Activated T-helper 1 cell treated with Interleukin-2 at 50 U/mL for 16 hours (primary cell): ENCODE data around the gene EMID1.

Experiments used
- DNase-seq: peaks from one replicate; pipeline ENCODE4 v3.0.0-alpha.2; 2020; ENCODE audit warnings: low read depth

The EMID1 gene

DNA sequence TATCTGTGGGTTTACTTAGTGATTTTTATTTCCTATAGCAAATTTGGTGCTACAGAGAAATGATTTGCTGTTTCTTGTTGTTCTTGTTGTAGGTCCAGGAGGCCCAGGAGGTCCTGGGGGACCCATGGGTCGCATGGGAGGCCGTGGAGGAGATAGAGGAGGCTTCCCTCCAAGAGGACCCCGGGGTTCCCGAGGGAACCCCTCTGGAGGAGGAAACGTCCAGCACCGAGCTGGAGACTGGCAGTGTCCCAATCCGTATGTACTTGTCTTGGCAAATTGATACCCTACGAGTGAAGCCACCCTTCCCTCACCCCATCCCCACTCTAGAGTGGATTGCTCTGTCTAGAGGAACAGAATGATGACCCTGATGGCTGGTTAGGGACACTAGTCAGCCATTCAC is 92.9 kb downstream of the EMID1 start:
- DNase-seq = no peak

DNA sequence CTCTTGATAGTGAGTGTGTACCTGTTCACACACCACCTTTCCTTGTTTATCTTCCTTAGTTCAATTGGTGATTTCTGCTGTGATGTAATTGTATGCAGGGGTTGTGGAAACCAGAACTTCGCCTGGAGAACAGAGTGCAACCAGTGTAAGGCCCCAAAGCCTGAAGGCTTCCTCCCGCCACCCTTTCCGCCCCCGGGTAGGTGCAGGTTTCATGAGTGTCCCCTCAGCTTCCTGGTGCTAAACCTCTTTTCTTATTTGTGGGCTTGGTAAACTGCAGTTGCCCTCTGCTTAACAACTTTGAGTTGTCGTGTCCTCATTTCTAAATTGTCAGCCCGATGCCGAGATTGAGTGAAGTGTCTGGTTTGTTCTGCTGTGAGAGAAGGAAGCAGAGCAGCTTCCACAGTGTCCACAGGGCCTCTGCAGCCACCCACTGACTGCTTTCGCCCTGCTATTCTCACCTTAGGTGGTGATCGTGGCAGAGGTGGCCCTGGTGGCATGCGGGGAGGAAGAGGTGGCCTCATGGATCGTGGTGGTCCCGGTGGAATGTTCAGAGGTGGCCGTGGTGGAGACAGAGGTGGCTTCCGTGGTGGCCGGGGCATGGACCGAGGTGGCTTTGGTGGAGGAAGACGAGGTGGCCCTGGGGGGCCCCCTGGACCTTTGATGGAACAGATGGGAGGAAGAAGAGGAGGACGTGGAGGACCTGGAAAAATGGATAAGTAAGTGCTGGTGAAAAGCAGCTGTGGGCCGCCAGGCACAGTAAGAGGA is 93.6 kb downstream of the EMID1 start:
- DNase-seq = no peak

DNA sequence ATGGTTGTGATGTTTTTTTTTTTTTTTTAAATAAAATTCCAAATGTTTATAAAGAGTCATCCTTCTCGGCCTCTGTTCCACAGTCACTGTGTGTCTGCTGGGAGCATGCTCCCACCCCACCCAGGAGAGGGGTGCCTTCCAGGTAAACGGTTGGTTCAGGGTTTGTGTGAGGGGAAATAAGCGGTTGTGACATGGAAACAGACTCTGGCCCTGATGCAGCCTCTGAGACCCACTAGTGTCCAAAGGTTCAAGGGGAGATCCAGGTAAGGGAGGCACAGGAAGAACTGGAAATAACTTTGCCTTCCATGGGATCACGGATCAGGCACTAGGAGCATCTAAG is 94.7 kb downstream of the EMID1 start:
- DNase-seq = no peak

DNA sequence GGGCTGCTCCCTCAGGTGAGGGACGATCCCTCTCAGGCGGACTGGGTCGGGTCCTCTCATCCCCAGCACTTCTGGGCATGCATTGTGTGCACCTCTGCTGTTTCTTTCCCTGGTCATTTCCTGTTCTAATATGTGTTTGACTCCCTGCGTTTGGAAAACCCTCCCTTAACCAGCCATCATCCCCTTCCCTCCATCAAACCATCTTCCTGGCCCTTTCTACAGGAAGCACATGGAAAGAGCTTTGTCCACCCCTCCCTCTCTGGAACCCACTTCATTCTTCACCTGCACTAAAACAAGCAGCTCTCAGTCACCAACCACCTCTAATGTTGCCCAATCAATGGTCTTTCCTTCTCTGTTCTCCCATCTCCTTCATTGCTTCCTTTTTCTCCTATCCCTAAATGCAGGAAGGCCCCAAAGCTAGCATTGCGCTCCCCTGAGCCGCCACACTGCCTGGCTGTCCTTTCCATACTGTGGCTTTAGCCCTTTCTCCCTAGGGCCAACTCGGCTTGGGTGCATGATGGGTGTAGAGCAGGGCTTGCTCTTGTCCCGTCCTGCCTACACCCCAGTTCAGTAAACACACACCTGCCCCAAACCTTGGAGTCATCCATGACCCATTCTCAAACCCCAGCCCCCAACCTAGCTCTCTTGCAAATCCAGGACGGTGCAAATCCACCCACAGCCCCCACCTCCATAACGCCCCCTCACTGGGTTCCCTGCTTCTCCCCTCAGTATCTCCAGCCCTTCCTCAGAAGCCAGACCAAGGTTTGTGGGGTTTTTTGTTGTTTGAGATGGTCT is 95.3 kb downstream of the EMID1 start:
- no peak for DNase-seq

DNA sequence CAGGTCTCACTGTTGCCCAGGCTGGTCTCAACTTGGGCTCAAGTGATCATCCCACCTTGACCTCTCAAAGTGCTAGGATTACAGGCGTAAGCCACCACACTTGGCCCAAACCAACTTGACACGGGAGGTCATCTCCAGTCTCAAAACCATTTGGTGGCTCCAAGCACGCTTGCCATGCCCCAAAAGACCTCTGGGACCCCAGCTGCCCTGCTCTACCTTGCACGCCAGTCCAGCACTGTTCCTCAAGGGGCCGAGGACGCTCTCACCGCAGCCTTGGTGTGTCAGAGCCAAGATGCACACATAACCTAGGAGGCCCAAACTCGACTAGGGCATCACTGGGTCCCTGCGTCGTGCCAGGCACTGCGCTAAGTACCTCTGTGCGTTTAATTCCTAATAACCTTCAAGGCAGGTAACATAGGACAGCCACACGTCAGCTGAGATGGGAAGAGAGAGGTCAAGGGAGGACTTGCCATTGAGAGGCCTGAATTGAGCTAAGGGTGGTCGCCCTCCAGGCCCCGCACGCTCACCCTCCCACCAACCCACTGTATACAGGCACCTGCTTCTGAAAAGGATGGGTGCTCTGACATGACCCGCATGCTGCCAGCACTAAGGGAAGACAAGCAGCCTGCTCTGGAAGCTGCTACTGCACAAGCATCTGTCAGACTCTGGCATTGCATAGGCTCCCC is 96.2 kb downstream of the EMID1 start:
- no peak for DNase-seq

DNA sequence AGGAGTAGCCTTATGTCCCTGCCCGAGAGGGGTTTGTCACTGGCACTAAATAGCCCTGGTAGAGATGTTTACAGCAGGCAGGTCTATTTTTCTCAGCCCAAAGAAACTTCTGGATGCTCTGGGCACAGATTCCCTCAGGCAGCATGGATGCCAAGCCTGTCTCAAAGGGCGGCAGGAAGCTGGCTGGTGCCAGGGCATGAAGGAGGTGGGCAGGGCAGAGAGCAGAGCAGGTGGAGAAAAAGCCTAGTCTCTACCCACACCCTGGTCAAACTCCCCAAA is 96.6 kb downstream of the EMID1 start:
- DNase-seq = no peak

DNA sequence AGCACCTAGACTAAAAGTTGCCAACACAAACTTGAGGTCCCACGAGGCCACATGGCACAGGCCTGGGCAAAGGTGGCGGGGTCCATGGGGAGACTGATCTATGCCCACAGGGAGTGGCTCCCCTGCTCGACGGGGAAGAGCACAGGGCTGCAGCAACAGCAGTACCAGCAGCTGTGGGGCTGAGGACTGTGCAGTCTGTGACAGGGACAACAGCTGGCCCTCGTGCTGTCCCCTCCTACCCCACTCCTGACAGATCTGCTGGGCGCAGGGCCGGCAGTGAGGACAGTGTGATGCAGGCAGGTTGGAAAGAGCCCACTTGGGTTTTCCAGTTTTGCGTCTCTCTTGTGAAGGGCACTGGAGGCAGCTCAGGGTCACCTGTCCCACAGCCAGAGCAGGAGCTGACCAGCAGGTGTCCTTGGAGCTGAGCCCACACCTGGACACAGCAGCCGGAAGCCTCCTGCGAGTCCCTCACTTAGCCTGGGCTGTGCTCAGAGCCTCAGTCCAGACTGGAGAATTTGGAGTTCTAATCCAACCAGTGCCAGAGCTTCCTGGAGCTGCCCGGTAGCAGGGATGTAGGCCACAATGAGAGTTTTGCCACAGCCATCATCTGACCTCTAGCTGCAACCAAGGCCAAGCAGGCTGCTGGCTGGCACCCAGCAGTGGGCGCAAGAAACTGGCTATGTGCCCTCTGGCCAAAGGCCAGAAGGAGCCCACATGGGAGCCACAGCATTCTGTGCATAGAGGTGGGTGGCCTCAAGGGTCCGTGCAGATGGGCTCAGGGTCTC is 97.2 kb downstream of the EMID1 start:
- DNase-seq = no peak

DNA sequence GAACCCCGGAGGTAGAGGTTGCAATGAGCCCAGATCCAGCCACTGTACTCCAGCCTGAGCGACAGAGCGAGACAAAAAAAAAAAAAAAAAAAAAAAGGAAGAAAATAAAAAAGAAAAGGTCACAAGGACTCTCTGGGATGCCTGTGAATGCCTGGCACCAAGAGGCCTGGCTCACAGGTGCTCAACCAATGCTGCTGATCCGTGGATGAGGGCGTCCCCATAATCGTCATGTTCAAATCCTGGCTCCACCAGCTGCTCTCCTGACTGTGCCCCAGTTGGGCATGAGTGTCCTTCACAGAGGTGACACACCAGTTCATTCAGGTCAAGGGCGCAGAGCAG is 100.1 kb downstream of the EMID1 start:
- DNase-seq = no peak

DNA sequence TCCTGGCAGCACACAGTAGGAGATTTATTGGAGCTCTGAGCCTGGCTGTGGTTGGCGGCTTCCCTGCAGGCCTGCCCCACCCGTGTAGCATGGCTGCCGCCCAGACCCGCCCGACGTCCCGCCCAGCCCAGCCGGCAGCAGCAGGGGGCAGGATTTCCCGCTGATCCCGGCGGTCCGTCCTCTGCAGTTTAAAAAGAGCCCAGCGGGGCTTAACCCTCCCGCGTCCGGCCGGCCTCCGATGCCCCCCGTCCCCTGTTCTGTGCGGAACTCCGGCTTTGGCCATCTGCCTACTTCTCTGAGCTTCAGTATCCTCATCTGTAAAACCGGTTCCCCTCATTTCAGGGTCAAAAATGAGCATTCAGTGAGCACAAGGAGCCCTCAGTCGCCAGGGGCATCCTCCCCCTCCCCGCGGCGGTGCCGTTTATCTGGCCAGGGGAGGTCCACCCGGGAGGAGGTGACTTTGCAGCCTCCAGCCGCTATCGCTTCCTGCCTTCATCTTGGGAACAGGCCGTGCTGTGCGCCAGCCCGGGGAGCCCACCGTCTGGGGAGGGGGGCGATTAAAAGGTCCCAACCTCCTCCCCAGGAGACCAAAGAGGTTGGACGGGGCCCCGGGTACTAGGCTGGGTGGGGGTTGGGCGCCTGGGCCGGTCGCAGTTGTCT is 100.6 kb downstream of the EMID1 start, which contains the start of gene GAS2L1:
Gene GAS2L1 (plus strand): TSS at position 476 of the 660 bp plus-strand sequence. CDS start 1,456 bp downstream, outside the sequence.
- no peak for DNase-seq

DNA sequence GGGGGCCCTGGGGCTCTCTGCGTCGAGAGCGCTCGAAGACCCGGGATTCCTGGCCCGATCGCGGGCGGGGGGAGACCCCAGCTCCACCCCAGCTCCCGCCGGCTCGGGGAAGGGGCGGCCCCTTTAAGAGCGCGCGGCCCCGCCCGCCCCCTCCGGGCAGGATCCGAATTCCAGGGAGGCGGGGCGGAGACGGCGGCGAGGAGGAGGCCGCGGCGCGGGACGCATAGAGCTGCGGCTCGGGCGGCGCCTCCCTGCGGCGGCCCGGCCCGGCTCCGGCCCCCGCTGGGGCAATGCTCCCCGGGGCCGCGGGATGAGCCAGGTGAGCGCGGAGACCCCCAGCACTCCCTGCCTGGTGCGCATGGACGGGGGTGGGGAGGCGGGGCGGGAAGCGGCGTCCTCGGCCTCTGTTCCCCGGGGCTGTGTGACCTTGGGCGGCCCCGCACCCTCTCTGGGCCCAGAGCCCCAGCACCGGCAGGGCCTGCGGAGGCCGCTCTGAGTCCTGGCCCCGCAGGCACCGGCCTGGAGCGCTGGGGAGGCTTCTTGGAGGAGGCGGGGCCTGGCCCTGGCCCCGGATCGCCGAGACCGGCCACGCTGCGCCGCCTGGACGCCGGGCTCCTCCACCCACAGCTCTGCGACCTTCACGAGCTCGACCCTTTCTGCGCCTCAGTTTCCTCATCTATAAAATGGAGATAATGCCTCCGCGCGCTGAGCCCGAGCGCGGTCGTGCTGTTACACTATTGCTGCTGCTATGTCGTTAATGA is 101.3 kb downstream of the EMID1 start:
- DNase-seq = no peak

DNA sequence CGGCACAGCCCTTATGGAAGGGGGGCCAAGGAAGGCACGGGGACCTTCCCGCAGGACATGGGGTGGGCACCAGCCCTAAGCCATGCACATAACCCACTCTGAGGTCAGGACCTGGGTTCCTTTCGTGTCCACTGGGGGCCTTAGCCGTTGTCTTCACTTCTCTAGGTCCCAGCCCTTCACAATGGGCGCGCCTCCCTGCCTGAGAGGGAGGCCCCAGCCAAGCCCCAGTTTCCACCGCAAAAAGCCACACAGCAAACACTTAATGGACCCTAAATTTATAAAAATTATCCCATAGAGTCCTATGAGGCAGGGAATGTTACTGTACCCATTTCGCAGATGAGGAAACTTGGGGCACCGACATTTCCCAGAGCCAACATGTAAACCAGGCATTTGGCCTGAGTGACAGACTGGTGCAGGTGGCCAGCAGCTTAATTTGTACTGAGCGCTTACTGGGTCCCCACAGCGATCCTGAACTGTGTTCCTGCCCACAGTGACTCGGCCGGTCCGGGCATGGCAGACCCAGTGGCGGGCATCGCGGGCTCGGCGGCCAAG is 102.0 kb downstream of the EMID1 start:
- no peak for DNase-seq

DNA sequence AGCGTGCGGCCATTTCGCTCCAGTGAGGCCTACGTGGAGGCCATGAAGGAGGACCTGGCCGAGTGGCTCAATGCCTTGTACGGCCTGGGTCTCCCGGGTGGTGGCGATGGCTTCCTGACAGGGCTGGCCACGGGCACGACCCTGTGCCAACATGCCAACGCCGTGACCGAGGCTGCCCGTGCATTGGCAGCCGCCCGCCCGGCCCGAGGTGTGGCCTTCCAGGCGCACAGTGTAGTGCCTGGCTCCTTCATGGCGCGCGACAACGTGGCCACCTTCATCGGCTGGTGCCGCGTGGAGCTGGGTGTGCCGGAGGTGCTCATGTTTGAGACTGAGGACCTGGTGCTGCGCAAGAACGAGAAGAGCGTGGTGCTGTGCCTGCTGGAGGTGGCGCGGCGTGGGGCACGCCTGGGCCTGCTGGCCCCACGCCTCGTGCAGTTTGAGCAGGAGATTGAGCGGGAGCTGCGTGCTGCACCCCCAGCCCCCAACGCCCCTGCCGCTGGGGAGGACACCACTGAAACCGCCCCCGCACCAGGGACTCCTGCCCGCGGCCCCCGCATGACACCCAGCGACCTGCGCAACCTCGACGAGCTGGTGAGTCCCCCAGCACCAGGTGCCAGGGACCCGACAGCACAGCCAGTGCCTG is 102.6 kb downstream of the EMID1 start:
- DNase-seq = no peak

DNA sequence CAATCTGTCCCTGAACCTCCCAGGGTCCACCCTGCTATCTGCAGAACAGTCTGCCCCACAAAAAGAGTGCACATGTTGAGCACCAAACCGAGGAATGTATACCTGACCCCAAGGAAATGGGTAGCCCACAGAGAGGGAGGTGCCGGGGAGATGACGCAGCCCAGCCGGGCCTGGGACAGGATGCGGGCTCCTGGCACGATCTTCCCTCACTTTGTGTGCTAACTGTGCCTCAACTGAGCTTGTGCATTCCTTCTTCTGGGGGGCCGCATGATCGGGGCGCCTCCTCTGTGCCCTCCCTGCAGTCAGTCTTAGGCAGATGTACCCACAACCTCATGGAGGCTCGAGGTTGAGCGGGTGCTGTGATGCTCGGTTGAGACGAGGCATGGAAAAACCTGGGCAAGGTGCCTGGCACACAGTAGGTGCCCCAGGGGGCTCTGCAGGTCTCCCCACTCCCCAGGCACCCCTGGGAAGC is 103.1 kb downstream of the EMID1 start:
- DNase-seq = no peak
